Measurements from ENCODE around the gene CCDC60.
"Not testable (repeated sequence)": the region's sequence is repeated elsewhere in the genome, so short reads cannot be mapped to it uniquely, and the experiment has no call there.

The CCDC60 gene

DNA sequence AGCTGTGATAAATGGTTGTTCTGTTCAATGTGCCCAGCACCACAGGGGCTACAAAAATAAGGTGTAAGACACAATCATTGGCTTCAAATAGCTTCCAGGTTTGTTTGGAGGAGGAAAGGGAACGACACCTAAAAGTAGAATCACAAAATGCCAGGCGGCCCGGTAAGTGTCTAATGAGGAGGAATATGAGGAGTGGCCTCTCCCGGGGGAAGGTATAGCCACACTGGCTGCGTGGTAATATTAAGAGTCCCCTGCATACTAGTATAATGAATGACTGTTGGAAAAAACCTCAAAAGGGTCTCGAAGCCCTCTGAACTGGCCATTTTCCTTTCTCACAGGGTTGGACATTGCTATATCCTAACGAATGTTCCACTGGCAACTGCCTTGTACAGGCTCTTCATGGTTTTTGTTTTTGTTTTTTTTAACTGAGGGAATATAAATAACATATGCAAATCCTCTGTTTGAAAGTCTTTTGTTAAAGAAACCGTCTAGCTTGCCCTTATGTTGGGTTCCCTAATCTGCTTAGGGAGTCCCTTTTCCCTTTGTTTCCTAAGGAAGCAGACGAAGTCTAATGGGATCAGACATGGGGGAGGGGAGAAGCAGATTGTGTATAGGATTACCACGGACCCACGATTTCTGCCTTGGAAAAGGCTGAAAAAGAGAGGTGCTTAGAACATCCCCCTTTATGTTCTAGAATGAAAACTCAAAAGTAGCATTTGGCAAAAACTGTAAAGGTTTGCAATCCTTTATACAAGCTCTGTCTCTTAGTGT, 4.2 kb downstream of the CCDC60 start:
- no peak for DNase-seq

DNA sequence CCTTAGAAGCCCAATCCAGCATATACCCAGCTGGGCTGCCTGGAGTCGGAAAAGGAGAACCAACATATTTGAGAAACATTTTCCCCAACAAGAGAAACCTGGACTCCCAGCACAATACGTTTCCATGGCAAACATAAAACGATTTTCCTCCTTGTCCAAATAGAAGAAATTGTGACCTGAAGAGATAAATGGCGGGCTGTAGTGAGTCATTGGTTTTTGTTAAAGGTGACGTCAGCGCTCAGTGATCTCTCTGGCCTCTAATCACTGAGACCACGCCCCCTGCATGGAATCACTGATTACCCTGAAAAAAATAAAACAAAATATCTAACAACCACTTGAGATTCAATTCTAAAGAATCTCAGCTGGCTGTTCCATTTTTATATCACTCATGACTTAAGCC, 6.0 kb downstream of the CCDC60 start:
- no peak for DNase-seq

DNA sequence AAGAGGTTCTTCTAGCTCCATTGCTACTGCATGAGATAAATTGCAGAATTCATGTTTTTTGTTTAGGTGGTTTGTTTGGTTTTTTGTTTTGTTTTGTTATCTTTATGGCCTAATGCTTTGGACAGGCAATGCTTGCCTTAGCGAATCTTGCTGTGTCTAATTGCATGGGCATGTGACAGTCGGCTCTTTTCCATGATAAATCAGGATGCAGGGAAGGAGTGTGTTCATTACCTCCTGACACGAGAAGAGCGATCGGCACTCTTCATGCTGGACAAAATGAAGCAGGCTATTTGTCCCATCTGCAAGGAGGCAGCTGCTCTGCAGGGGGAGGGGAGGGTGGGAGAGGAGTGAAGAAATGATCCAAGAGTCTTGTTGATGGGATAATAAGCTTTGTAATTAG, 6.5 kb downstream of the CCDC60 start:
- DNase-seq, result no peak

DNA sequence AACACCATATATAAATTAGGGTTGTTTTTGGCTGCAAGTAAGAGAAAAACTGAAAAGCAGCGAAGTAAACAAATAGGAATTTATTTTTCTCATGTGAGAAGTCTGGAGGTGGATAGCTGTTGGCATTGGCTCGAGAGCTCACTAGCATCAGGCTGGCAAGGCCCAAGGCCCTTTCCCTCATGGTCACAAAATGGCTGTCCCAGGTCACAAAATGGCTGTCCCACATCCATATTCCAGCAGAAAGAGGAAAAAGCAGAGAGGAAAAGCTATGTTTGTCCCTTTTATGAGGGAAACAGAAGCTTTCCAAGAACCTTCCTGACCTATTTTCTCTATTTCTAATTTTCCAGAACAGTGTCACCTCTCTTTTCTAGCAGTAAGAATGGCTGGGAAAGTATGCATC, 7.5 kb downstream of the CCDC60 start:
- DNase-seq, result no peak

DNA sequence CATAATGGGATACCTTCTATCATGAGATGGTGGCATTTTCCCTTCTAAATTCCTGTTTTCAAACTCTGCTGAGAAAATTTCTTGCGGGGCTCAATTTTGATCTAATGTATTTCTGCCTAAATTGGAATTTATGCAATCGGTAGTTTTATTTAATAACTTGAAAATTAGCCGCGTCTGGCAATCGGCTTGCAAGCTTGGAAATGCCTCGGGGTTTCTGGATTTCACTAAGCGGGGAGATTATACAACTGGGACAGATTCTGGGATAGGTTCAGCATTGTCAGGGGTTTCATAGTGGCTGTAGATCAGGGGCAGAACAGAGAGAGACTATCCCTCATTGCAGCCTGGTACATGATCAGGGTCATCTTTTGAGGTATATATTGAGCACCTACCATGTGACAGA, 8.6 kb downstream of the CCDC60 start:
- no peak for DNase-seq

DNA sequence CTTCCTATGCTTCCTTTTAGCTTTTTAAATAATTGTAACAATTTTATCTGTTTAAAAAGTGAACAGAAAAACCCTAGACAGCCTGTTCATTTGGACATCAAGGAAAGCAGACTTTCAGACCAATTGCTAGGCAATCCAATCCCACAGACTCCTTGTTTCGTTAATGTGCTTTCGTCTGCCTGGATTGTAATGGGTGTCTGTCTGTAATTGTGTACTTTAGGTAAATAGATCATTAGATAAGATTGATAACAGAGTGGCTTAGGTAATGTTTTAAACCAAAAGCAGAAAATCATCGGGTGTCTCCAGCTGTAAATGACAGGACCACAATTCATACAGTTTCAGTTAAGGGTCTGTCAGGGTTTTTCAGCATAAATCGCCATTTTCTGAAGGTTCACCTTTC, 19.6 kb downstream of the CCDC60 start:
- no peak for DNase-seq

DNA sequence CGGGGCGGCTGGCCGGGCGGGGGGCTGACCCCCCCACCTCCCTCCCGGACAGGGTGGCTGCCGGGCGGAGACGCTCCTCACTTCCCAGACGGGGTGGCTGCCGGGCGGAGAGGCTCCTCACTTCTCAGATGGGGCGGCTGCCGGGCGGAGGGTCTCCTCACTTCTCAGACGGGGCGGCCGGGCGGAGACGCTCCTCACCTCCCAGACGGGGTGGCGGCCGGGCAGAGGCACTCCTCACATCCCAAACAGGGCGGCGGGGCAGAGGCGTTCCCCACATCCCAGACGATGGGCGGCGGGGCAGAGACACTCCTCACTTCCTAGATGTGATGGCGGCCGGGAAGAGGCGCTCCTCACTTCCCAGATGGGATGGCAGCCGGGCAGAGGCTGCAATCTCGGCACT, 25.8 kb downstream of the CCDC60 start:
- DNase-seq, result not testable (repeated sequence)

DNA sequence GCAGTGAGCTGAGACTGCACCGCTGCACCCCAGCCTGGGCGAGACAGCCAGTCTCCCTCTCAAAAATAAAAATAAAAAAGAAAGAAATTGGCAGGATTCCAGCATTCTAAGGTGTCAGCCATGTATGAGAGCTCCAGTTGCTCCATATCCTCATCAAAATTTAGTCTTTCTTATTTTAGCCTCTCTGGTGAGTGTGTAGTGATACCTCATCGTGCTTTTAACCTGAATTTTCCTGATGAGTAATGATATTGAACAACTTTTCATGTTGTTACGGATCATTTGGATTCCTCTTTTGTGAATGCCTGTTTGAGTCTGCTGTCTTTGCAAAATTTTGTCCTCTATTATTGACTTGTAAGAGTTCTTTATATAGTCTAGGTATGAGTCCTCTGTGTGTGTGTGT, 28.5 kb downstream of the CCDC60 start:
- DNase-seq, result no peak

DNA sequence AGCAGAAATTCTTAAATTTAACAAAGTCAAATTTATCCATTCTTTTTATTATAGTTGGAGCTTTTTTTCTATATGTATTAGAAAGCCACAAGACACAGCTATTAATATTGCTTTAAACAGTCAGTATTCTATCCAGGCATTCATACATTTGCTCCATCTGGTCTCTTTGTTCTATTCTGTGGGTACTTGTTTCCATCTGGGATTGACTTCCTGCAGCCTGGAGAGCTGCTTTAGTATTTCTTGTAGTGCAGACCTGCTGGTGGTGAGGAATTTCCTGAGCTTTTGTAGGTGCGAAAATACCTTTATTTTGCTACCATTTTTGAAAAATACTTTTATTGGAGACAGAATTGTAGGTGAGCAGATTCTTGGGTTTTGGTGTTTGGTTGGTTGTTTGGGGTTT, 29.0 kb downstream of the CCDC60 start:
- no peak for DNase-seq

DNA sequence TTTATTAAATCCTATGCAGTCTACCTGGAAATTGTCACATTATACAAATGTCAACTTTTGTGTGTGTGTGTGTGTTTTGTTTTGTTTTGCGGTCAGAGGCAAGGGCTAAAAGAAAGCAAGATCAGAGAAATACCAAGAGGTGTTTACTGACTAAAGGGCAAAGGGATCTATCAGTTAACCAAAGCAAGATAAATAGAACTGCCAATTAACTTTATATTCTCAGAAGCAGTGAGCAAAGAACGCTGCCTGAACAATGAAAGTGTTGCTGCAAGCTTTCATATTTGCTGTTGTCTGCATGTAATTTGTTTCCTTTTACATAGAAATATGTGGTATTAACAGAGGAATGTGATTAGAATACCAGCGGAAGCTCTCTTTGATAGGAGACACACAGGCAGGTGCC, 30.9 kb downstream of the CCDC60 start:
- DNase-seq, result no peak

DNA sequence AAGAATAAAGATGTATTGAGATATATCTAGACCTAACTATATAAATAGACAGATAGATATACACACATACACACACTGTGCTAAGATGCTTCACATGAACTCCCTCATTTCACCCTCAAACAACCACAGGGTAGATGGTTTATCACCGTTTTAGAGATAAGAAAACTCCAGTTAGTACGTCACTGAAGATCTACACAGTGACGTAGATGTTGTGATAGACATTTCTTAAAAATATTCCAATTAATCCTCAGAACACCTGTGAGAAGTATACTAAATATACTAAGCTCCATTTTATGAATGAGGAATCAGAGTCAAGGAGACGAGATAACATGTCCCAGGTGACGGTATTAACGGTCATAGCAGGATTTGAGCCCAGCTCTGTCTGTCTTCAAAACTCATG, 31.5 kb downstream of the CCDC60 start:
- DNase-seq, result no peak

DNA sequence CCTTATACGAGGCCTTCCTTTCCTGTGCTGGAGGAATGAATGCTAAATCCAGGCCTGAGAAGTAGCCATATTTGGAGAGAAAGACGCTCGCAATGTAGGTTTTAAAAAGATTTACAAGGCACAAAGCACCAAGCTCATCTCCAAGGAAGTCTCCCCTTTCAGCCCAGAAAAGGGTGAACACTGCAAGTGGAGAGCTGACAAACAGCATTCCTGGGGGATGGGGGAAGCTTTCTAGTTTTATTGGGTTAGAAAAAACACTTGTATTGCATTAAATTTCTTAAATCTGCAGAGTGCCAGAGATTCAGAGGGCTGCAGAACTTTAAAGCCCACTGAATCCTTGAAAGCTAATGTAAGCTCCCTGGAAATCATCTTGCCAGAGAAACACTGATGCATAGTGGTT, 34.6 kb downstream of the CCDC60 start:
- DNase-seq, result no peak

DNA sequence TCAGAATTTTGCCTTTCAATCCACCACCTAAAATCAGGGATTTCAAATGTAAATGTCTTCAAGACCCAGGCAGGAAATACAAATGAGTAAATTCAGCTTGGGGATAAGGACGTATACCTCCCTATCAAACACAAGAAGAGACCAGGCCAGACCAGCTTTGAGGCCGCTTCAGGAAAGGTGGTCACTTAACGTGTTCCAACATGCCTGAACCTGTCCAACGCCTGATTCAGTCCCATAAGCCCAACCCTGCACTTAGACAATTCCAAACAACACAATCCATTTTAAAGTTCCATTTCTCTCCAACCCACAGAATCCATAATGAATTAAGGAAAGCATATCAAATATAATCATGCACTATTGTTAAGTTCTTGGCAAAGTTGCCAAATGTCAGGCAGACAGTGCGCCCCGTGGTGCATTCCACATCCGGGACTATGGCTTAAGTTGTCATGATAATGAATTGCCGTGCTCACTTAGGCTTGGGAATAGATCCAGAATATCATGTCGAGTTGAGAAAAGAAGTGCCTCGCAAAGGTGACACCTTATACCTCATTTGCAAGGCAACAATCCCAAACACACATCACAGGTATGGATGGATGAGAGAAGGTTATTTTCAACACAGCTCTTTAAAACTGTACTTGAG, 35.5 kb downstream of the CCDC60 start:
- no peak for DNase-seq

DNA sequence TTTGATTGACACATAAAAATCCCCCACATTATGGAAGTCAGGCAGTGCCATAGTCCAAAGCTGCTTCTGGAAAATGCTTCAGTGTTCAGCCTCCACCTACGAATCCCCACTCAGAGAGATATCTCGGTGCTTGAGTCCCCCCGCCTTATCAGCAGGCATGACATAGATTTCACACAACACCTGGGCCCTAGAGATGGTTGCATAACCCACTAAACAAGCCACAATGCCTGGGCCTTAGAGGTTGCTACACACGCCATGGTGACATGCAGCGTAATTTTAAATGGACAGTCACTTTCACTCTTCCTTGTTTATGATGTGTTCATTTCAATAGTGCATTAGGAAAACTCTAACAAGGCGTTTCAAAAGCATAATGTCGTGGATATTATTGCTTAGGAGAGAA, 38.0 kb downstream of the CCDC60 start:
- no peak for DNase-seq

DNA sequence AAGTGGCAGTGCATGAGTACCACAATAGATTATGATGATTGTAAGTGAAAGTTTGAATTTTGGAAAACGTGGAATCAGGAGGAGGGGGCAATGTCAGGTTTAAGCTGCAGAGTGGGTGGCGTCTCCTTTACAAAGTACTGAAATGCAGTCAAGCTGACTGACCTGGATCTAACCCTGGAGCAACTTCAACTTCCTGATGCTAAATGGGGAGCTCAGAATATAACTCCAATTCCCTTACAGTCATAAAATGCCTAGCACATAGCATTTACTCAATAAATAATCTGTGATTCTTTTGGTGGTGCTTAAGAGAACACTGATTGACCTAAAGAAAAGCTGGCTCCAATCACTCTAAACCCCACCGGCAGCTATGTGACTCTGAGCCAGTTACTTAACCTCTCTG, 38.5 kb downstream of the CCDC60 start:
- no peak for DNase-seq

DNA sequence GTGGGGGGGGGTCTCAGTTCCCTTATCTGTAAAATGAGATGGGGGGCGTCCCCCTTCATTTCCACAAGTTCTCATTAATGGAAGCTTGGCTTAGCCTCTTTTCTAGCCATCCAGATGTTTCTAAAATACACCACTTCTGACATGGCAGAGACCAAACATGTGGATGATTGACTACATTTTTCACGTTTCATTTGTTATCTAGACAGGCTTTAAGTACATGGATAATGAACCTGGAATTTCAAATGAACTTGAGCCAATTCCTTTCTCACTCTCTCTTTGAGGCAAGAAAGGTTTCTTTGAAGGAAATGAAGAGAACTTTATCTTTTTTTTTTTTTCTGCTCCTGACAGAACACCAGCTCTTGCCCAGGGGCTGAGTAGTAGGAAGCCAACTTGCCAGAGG, 39.1 kb downstream of the CCDC60 start:
- DNase-seq, result no peak

DNA sequence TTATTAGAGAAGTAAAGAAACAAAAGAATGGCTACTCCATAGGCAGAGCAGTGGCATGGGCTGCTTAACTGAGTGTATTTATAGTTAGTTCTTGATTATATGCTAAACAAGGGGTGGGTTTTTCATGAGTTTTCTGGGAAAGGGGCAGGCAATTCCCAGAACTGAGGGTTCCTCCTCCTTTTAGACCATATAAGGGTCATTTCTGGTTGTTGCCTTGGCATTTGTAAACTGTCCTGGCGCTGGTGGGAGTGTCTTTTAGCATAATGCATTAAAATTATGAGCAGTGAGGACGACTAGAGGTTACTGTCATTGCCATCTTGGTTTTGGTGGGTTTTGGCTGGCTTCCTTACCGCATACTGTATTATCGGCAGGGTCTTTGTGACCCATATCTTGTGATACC, 40.1 kb downstream of the CCDC60 start:
- no peak for DNase-seq

DNA sequence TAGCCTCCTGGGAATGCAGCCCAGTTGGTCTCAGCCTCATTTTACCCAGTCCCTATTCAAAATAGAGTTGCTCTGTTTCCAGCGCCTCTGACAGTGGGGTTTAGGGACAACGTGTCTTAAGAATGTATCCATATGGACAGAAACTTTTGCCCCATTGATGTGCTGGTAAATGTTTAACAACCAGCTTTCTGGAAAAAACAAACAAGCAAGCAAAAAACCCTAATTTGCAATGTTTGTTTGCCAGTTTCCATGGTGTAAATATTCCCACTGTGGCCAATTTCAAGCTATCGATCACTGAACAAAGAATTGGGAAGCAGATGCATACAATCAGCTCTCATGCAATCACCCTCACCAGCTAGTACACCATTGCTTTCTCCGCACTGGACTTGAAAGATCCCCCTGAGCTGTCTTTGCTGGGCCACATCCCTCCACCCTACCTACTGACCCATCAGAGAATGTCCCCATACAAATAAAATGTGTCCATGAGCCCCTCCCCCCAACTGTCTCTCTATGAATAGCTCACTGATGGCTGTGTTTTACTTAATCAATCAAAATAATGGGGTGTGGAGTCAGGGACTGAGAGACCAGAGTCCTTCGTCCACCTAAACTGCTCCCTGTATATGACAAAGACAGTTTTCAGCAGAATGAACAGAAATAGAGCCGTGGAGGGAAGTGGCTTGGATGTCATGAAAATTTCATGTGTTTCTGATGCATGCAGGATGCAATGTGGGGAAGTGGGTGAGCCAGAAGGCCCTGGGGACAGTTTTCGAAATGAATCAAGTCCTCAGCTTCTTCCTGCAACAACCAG, 40.8 kb downstream of the CCDC60 start:
- DNase-seq, result no peak

DNA sequence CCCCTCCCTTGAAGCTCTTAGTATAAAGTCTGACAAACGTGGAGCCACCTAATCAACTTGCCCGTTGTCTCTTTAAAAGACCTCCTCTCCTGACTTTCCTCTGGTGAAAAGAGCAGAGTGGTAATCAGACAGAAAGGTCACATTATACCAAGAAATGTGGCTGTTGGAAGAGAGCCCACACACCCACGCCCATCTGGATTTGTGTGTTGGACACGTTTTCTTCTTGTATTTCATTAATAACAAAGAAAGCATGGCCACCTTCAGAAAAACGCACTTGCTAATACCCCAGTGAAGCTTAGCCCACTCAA, 41.3 kb downstream of the CCDC60 start:
- DNase-seq, result no peak

DNA sequence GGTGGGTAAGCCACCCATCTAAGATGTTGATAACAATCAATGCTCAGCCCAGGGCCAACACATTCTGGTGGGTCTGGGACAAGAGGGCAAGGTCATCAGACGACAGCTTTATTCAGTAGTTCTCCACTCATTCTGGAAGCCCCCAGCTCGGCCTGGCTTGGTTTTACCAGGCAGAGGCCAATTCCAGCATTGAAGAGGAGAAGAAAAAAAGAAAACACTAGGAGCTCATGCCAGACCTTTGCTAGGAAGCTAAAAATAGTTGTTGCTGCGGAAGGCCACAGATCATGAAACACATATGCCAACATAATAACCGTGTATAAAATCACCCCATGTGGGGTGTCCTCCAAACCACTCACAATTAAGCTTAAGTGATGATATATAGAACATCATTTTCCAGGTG, 44.4 kb downstream of the CCDC60 start:
- DNase-seq, result no peak

DNA sequence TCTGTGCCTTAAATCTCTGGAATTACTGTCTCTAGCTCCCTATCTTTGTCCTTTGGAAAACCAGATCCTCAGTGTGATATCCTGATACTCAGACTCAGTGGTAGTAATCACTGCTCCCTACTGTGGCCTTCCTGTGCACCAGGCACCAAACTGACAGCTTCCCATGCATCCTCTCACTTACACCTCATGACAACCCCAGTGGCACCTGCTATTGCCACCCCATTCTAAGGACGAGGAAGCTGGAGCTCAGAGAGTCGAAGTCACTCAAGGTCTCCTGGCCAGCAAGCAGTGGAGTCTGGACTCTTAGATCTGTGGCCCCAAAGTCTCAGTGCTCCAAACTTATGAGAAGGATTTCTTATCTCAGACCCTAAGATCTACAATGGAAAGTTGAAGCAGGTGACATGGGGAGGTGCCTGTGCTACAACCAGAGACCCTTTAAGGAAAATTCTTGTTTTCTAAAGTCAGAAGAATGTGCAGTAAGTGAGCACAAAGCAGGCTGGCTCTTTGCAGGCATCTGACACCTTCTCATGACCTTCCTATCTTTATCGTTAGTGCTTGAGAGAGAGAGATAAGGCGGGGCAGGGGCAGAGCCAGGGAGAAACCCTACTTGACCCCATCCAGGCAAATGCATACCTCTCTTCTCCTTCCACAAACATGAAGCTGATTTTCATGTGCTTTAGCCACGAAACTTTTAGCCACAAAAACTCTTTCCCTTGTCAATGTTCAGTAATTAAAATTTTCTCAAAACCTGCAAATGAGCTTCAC, 47.1 kb downstream of the CCDC60 start:
- no peak for DNase-seq

DNA sequence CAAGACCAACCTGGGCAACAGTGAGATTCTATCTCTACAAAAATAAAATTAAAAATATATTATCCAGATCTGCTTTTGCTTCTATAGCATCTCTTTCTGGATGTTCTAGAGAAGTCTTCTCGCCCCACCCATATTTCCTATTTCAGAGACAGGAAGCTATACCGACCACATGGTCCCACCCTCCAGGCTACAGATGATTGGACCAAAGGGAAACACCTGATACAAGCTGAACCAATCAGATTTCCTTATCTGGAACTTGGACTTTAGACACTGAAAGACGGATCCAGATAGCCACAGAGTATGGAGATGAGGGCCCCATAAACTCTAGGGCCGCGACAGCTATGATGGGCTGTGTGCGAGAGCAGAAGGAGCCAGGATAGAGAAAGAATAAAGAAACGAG, 48.7 kb downstream of the CCDC60 start:
- no peak for DNase-seq

DNA sequence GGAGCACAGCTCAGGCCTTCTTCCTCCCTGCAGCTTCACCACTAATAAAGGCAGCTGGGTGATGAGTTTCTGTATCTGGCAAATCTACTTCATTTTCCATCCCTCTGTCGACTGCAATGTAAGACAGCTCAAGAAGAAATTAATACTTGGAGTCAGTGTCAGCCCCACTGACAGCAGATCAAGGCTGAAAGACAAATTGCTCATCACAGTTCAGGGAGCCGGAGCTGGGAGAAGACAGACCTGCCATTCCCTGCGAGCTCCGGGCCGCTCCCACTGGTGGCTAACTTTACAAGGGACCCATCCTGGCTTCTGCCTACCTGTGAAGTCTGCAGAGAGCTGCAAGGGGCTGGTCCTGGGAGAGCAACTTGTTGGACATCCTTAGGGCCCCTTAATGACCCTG, 49.8 kb downstream of the CCDC60 start:
- DNase-seq, result no peak

DNA sequence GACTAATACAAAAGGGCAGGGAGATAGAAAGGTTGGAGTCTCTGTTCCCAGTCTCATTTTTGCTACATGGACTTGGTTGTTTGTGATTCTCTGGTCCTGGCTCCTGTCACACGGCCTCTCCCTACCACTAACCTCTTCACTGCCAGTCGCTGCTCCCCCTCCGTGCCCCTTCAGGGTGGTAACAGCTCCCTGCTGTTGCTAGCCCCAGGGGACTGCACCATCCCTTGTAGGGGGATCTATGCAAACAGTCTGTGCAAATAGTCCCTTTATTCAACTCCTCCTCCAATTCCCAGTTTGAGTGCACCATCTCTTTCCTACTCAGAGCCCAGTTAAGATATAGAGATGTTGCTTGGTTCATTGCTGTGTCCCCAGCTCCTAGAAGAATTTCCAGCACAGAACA, 51.1 kb downstream of the CCDC60 start:
- DNase-seq, result no peak
